Neutrophil (primary cell): ENCODE data around the gene SQSTM1.

Experiments
- H3K27ac ChIP-seq: fragments of 200-600 bp; sonication (generic); 2 replicates; pipeline ENCODE4 v1.5.1; 2016; ENCODE audit warnings: mild to moderate bottlenecking, moderate library complexity
- H3K27me3 ChIP-seq: fragments of 200-600 bp; sonication (generic); 2 replicates; pipeline ENCODE4 v1.6.0; 2016; ENCODE audit warnings: mild to moderate bottlenecking
- H3K36me3 ChIP-seq: fragments of 200-600 bp; sonication (generic); 2 replicates; pipeline ENCODE4 v1.5.1; 2017
- H3K4me1 ChIP-seq, 2 experiments: fragments of 200-600 bp in 1 of 2; sonication (generic) in 1 of 2; 1 replicate in 1 of 2; 2 replicates in 1 of 2; pipeline versions ENCODE4 v1.5.1 to v1.6.1; 2013 to 2016; ENCODE audit warnings: low read depth in 1 of 2, low read length in 1 of 2, mild to moderate bottlenecking in 1 of 2, moderate library complexity in 1 of 2; ENCODE audit not compliant: control insufficient read depth in 1 of 2, insufficient read depth in 1 of 2
- H3K4me3 ChIP-seq, 2 experiments: fragments of 200-600 bp in 1 of 2; sonication (generic) in 1 of 2; 1 replicate in 1 of 2; 2 replicates in 1 of 2; pipeline ENCODE4 v1.5.1; 2013 to 2016; ENCODE audit warnings: low read depth in 1 of 2, low read length in 1 of 2, mild to moderate bottlenecking in 1 of 2, moderate library complexity in 1 of 2
- H3K9me3 ChIP-seq: fragments of 200-600 bp; sonication (generic); 2 replicates; pipeline ENCODE4 v1.5.1; 2016
- TF ChIP-seq, protein P1 (sequence below): fragments of 200-600 bp; sonication (generic); IDR thresholded peaks from 2 replicates; pipeline ENCODE4 v1.5.1; 2016; ENCODE audit warnings: antibody characterized with exemption

The SQSTM1 gene

DNA sequence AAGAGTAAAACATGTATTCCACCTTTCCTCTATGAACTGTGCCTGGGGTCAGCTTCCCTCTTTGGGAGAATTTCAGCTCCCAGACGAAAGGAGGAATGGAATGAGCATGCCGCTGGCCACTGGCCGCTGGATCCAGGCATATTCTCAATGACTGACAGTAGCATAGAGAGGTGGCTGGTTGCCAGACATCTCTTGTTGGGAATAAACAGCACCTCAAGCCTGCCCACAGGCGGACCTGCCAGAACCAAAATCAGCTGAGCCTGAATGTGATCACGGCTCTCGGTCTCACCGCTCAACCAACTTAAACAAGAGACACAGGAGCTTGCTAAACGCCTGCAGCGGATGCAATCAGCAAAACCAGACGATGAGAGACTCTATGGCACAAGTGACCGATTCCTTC is 66.4 kb downstream of the SQSTM1 start:
- H3K4me1 ChIP-seq: no peaks in the 10 kb centered on the region
- no peak overlapping the region for H3K4me3 ChIP-seq
- H3K9me3 ChIP-seq: no peaks in the 10 kb centered on the region
- H3K36me3 ChIP-seq: peaks cover 81% of the 10 kb centered on the region
- TF ChIP-seq, protein P1, sequence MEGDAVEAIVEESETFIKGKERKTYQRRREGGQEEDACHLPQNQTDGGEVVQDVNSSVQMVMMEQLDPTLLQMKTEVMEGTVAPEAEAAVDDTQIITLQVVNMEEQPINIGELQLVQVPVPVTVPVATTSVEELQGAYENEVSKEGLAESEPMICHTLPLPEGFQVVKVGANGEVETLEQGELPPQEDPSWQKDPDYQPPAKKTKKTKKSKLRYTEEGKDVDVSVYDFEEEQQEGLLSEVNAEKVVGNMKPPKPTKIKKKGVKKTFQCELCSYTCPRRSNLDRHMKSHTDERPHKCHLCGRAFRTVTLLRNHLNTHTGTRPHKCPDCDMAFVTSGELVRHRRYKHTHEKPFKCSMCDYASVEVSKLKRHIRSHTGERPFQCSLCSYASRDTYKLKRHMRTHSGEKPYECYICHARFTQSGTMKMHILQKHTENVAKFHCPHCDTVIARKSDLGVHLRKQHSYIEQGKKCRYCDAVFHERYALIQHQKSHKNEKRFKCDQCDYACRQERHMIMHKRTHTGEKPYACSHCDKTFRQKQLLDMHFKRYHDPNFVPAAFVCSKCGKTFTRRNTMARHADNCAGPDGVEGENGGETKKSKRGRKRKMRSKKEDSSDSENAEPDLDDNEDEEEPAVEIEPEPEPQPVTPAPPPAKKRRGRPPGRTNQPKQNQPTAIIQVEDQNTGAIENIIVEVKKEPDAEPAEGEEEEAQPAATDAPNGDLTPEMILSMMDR: no peak
- no peaks in the 10 kb centered on the region for H3K27me3 ChIP-seq
- H3K27ac ChIP-seq: no peak overlapping the region
